Colonic mucosa (tissue), 4 donors: ENCODE data around the gene PHLDB2. TPM values are rescaled to one million over a fixed set of nuclear protein-coding genes. Genes with fewer than 3 reads are reported as not detected.
"Not testable (repeated sequence)": the region's sequence is repeated elsewhere in the genome, so short reads cannot be mapped to it uniquely, and the experiment has no call there.

Source experiments
- DNase-seq: peaks from one replicate; pipeline ENCODE4 v3.0.0-alpha.2; 2020
- H3K27ac ChIP-seq: fragments of 200-600 bp; one replicate; pipeline ENCODE4 v1.8.0; 2021
- H3K27me3 ChIP-seq: fragments of 200-600 bp; one replicate; pipeline ENCODE4 v1.8.0; 2021
- H3K36me3 ChIP-seq: fragments of 200-600 bp; one replicate; pipeline ENCODE4 v1.8.0; 2021
- H3K4me1 ChIP-seq: fragments of 200-600 bp; one replicate; pipeline ENCODE4 v1.8.0; 2021; ENCODE audit warnings: mild to moderate bottlenecking
- H3K4me3 ChIP-seq: fragments of 200-600 bp; one replicate; pipeline ENCODE4 v1.8.0; 2021
- H3K9ac ChIP-seq, 2 donors: one replicate each; pipeline ENCODE4 v1.7.0; 2013; ENCODE audit warnings: control low read depth in 2 of 2, low read depth in 2 of 2, low read length in 2 of 2
- H3K9me3 ChIP-seq: fragments of 200-600 bp; one replicate; pipeline ENCODE4 v1.8.0; 2021
- intact Hi-C: fragments of 100-400 bp; cut with DNase I; formaldehyde crosslinking; loops from one replicate; pipeline ENCODE4 v1.14.1; 2022
- total RNA-seq, 2 donors: library from RNA; stranded (reverse); fragmentation: NEBNext Ultra II Directional in 1 of 2; extraction: Animal tissue kit (Norgen Biotek cat#: 25700) in 1 of 2; gene quantifications; one replicate each; pipeline ENCODE4 v1.2.1, GENCODE V29; 2021
- TF ChIP-seq, protein P1 (sequence below): fragments of 200-600 bp; IDR thresholded peaks from one replicate; pipeline ENCODE4 v1.8.0; 2022; ENCODE audit warnings: antibody characterized with exemption, mild to moderate bottlenecking
- donor health status: healthy.
- donor health status: DM: no; HTN: no; CAD: no.
- donor health status: DM: no; HTN: no; CAD: no.

The PHLDB2 gene
- total RNA-seq, 2 donors from 2014 or later: 3.1 to 33.4 TPM

DNA sequence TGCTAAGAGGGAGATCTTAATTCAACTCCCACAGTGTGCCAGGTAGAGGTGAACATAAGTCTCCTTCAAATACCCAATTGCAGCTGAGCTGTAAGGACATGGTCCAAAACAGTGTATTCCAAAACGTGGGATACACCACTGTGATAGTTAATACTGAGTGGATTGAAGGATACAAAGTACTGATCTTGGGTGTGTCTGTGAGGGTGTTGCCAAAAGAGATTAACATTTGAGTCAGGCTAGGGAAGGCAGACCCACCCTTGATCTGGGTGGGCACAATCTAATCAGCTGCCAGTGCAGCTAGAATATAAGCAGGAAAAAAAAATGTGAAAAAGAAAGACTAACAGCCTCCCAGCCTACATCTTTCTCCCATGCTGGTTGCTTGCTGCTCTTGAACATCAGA is 45.1 kb upstream of the PHLDB2 start:
- Histone ChIP-seq H3K27me3 (no peaks in the 10 kb centered on the region), H3K4me1 (no peaks in the 10 kb centered on the region), H3K9ac (no peak overlapping the region), H3K36me3 (no peaks in the 10 kb centered on the region), H3K9me3 (no peaks in the 10 kb centered on the region), H3K27ac (no peak overlapping the region), H3K4me3 (no peak overlapping the region)
- DNase-seq: no peak
- TF ChIP-seq, protein P1, sequence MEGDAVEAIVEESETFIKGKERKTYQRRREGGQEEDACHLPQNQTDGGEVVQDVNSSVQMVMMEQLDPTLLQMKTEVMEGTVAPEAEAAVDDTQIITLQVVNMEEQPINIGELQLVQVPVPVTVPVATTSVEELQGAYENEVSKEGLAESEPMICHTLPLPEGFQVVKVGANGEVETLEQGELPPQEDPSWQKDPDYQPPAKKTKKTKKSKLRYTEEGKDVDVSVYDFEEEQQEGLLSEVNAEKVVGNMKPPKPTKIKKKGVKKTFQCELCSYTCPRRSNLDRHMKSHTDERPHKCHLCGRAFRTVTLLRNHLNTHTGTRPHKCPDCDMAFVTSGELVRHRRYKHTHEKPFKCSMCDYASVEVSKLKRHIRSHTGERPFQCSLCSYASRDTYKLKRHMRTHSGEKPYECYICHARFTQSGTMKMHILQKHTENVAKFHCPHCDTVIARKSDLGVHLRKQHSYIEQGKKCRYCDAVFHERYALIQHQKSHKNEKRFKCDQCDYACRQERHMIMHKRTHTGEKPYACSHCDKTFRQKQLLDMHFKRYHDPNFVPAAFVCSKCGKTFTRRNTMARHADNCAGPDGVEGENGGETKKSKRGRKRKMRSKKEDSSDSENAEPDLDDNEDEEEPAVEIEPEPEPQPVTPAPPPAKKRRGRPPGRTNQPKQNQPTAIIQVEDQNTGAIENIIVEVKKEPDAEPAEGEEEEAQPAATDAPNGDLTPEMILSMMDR: no peak
- intact Hi-C loops: no loop called here

DNA sequence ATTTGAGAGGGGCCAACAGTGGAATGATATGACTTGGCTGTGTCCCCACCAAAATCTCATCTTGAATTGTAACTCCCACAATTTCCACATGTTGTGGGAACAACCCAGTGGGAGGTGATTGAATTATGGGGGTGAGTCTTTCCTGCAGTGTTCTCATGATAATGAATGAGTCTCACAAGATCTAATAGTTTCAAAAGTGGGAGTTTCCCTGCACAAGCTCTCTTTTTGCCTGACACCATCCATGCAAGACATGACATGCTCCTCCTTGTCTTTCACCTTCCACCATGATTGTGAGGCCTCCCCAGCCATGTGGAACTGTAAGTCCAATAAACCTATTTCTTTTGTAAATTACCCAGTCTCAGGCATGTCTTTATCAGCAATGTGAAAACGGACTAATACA is 42.3 kb upstream of the PHLDB2 start:
- H3K27ac ChIP-seq, H3K36me3 ChIP-seq, intact Hi-C loops, H3K9me3 ChIP-seq, H3K4me3 ChIP-seq, DNase-seq, H3K4me1 ChIP-seq, H3K27me3 ChIP-seq, H3K9ac ChIP-seq: not testable (repeated sequence)

DNA sequence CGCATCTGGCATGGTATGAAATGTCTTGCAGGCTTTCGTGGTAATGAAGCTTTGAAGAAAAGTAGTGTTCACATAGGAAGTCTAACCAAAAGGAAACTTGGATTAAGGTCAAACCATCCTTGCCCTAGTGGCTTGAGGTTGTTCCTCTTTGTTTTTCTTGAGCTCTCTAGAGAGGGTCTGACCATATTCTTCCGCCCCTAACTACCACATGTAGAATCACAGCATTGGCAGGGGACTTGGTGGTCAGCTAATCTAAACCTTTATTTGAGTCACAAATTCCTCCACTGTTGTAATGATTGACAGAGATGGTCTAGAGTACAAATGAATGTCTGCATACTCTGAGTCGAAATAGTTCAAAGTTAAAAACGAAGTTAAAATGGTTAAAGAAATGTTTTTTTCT is 39.1 kb upstream of the PHLDB2 start:
- no peaks in the 10 kb centered on the region for H3K27me3 ChIP-seq
- H3K4me3 ChIP-seq: no peak overlapping the region
- DNase-seq: no peak
- no peaks in the 10 kb centered on the region for H3K36me3 ChIP-seq
- H3K9me3 ChIP-seq: no peaks in the 10 kb centered on the region
- no peak overlapping the region for H3K9ac ChIP-seq
- no peaks in the 10 kb centered on the region for H3K4me1 ChIP-seq
- intact Hi-C loops: loop anchor here (2.0 kb wide), 1 partner anchor 13 kb away; no protein-coding TSS in a partner anchor
- H3K27ac ChIP-seq: no peak overlapping the region
- TF ChIP-seq, protein P1: no peak

DNA sequence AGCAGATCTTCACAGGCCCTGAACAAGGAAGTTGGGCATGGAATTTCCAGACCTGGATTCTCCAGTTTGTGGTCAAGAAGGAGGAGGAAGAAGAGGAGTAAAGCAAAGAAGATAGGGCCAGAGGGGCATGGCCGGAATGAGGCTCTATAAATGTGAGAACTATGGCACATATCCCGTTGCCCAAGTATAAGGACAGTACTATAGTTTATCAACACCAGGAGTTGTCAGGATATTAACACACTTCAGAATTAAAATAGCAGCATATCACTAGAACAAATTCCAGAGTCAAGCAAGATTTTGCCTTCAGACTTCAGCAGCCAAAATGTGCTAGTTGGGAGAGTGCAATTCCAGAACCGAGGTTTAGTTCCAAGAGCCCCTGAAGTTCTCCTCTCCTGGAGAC is 38.4 kb upstream of the PHLDB2 start:
- Histone ChIP-seq H3K4me1 (no peaks in the 10 kb centered on the region), H3K27ac (no peak overlapping the region), H3K36me3 (no peaks in the 10 kb centered on the region), H3K27me3 (no peaks in the 10 kb centered on the region), H3K9ac (no peak overlapping the region), H3K9me3 (no peaks in the 10 kb centered on the region), H3K4me3 (no peak overlapping the region)
- TF ChIP-seq, protein P1: no peak
- no peak for DNase-seq
- intact Hi-C loops: no loop called here

DNA sequence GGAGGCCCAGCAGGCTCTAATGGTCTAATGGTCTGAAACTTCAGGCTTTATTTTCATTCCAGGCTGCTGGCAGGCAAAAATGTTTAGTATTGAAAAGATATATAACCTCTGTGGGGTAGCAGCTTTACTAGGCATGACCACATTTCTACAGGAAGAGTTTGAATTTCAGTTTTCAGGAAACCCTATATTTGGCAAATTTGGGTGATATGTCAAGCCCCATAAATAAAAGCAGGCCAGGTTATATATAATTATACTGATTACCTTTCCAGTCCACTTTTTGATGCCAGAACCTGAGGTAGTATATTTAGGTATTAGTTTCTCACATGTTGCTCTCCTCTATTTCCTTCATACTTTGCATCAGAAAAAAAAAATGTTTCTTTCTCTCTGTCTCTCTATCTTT is 37.2 kb upstream of the PHLDB2 start:
- no peak overlapping the region for H3K9ac ChIP-seq
- TF ChIP-seq, protein P1: no peak
- H3K4me1 ChIP-seq: no peaks in the 10 kb centered on the region
- no peaks in the 10 kb centered on the region for H3K27me3 ChIP-seq
- DNase-seq: no peak
- H3K4me3 ChIP-seq: no peak overlapping the region
- no peaks in the 10 kb centered on the region for H3K9me3 ChIP-seq
- no peaks in the 10 kb centered on the region for H3K36me3 ChIP-seq
- H3K27ac ChIP-seq: no peak overlapping the region
- intact Hi-C loops: no loop called here

DNA sequence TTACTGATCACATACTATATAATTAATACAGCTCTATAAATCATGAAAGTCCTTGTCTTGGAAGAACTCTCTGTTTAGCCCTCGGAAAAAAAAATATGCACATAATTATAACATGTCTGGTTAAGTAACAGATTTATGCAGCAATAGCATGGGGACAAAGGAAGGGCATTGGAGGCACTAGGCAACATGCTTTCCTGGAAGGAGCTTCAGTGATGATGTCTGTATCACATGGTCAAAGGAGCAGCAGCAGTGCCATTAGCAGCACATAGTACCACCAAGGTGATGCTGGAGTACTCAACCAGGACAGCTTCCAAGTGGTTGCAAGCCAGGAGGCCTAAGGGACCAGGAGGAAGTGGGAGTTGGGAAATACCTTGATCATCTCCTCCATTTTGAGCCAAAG is 36.3 kb upstream of the PHLDB2 start:
- TF ChIP-seq, protein P1: no peak
- H3K4me1 ChIP-seq: no peaks in the 10 kb centered on the region
- no peak overlapping the region for H3K4me3 ChIP-seq
- no peak overlapping the region for H3K9ac ChIP-seq
- DNase-seq: no peak
- no peaks in the 10 kb centered on the region for H3K36me3 ChIP-seq
- intact Hi-C loops: no loop called here
- no peaks in the 10 kb centered on the region for H3K27me3 ChIP-seq
- H3K27ac ChIP-seq: no peak overlapping the region
- H3K9me3 ChIP-seq: no peaks in the 10 kb centered on the region
